GM12878 (cell line): ENCODE data around the gene SELENOK. TPM values are rescaled to one million over a fixed set of nuclear protein-coding genes. Genes with fewer than 3 reads are reported as not detected.
A peak's percentile ranks its signal among the peaks of the same experiment; 100 is the strongest.

Experiments
- ATAC-seq: fragments of 200-7000 bp; cut with Tn5 transposase; 3 replicates; pipeline ENCODE4 v1.9.1; 2020; ENCODE audit warnings: mild to moderate bottlenecking, moderate library complexity
- Bru-seq: library from RNA; stranded (reverse); fragments of 400-500 nt; gene quantifications from one replicate; lab custom pipeline; 2021; lab: Mats Ljungman, UMichigan
- BruChase-seq, 2 experiments: library from RNA; stranded (reverse); fragments of 400-500 nt; gene quantifications; one replicate each; lab custom pipeline; 2021; lab: Mats Ljungman, UMichigan
- BruUV-seq: library from RNA; stranded (reverse); fragments of 400-500 nt; replicated peaks from 2 replicates; lab custom pipeline; 2021; lab: Mats Ljungman, UMichigan
- CTCF ChIA-PET: fragments of 300-600 bp; sonication (Branson Sonifier 250); formaldehyde crosslinking; extraction: SDS; loops from one replicate; lab custom pipeline; 2021; ENCODE audit warnings: inconsistent platforms; lab: Yijun Ruan, JAX
- POLR2A ChIA-PET: fragments of 350-600 bp; formaldehyde crosslinking; extraction: SDS; loops from one replicate; lab custom pipeline; 2021; ENCODE audit warnings: inconsistent platforms; lab: Charles Lee
- RAD21 ChIA-PET: fragments of 300-600 bp; sonication (Branson Sonifier 250); formaldehyde crosslinking; loops from one replicate; lab custom pipeline; 2023; ENCODE audit warnings: antibody characterized with exemption; ENCODE audit not compliant: unreplicated experiment; lab: Charles Lee
- SMC1A ChIA-PET: fragments of 300-600 bp; sonication (Branson Sonifier 250); formaldehyde crosslinking; loops from one replicate; lab custom pipeline; 2023; ENCODE audit not compliant: unreplicated experiment, uncharacterized antibody; lab: Charles Lee
- DNase-seq: peaks from one replicate; pipeline ENCODE4 v3.0.0-alpha.2; 2011; ENCODE audit warnings: low read depth, low spot score
- FAIRE-seq: peaks from 3 replicates; lab custom pipeline; 2011; peaks lifted over from hg19 to GRCh38; lab: Jason Lieb, UNC
- H2AFZ ChIP-seq: 2 replicates; pipeline ENCODE4 v1.6.0; 2011; ENCODE audit warnings: low read depth, low read length, control low read depth; ENCODE audit not compliant: control insufficient read depth
- H3K27ac ChIP-seq: 2 replicates; pipeline ENCODE4 v1.5.1; 2011; ENCODE audit warnings: control low read depth; ENCODE audit not compliant: control insufficient read depth, insufficient read depth
- H3K27me3 ChIP-seq, 2 experiments: replicated peaks in 1 of 2; 2 replicates each; pipeline versions ENCODE4 v1.6.0 to v1.6.1; 2011; ENCODE audit warnings: low read length in 1 of 2; ENCODE audit not compliant: control insufficient read depth in 2 of 2, insufficient read depth in 2 of 2
- H3K36me3 ChIP-seq, 2 experiments: 2 replicates each; pipeline ENCODE4 v1.5.1; 2011; ENCODE audit warnings: low read length in 1 of 2; ENCODE audit not compliant: control insufficient read depth in 2 of 2, insufficient read depth in 2 of 2
- H3K4me1 ChIP-seq: 2 replicates; pipeline ENCODE4 v1.6.1; 2011; ENCODE audit warnings: mild to moderate bottlenecking, low read length, moderate library complexity, mixed read lengths; ENCODE audit not compliant: control insufficient read depth, insufficient read depth
- H3K4me2 ChIP-seq: 2 replicates; pipeline ENCODE4 v1.6.0; 2011; ENCODE audit warnings: control low read depth; ENCODE audit not compliant: control insufficient read depth, insufficient read depth
- H3K4me3 ChIP-seq: fragments of 200-600 bp; sonication (generic); 2 replicates; pipeline ENCODE4 v1.5.1; 2016
- H3K79me2 ChIP-seq: 2 replicates; pipeline ENCODE4 v1.6.0; 2011; ENCODE audit warnings: low read length; ENCODE audit not compliant: control insufficient read depth, insufficient read depth
- H3K9ac ChIP-seq: 2 replicates; pipeline ENCODE4 v1.8.0; 2011; ENCODE audit warnings: low read length, control low read depth, mixed read lengths; ENCODE audit not compliant: control insufficient read depth, insufficient read depth
- H3K9me3 ChIP-seq: replicated peaks from 3 replicates; pipeline ENCODE4 v1.5.1; 2011; ENCODE audit warnings: mild to moderate bottlenecking, low read length; ENCODE audit not compliant: control insufficient read depth, insufficient read depth
- H4K20me1 ChIP-seq: 2 replicates; pipeline ENCODE4 v1.6.0; 2011; ENCODE audit not compliant: control insufficient read depth, insufficient read depth
- CBX3 ChIP-seq: fragments of 200-600 bp; sonication (generic); IDR thresholded peaks from 2 replicates; pipeline ENCODE4 v1.6.1; 2016; ENCODE audit warnings: low read depth, borderline replicate concordance
- CBX5 ChIP-seq: sonication (generic); IDR thresholded peaks from 2 replicates; pipeline ENCODE4 v1.6.1; 2016; ENCODE audit warnings: low read depth, moderate library complexity, mild to moderate bottlenecking, inconsistent platforms
- EGR1 ChIP-seq, 2 experiments: IDR thresholded peaks; 1 replicate in 1 of 2; 2 replicates in 1 of 2; pipeline ENCODE4 v1.6.1; 2011 to 2012; ENCODE audit warnings: low read depth in 2 of 2, low read length in 2 of 2, borderline replicate concordance in 1 of 2, mild to moderate bottlenecking in 1 of 2, moderate library complexity in 1 of 2
- ETV6 ChIP-seq, 2 experiments: fragments of 450-650 bp in 1 of 2; IDR thresholded peaks in 1 of 2; conservative IDR thresholded peaks in 1 of 2; 2 replicates each; pipeline ENCODE4 v1.6.1; 2014; ENCODE audit warnings: antibody characterized with exemption in 1 of 2, borderline replicate concordance in 1 of 2, low read depth in 1 of 2, mild to moderate bottlenecking in 1 of 2, moderate library complexity in 1 of 2
- LARP7 ChIP-seq: fragments of 450-650 bp; IDR thresholded peaks from 2 replicates; pipeline ENCODE4 v1.6.1; 2017; ENCODE audit warnings: mild to moderate bottlenecking
- NR2F1 ChIP-seq: fragments of 450-650 bp; conservative IDR thresholded peaks from 2 replicates; pipeline ENCODE4 v1.6.1; 2017; ENCODE audit warnings: mild to moderate bottlenecking
- POLR2AphosphoS2 ChIP-seq: IDR thresholded peaks from 2 replicates; pipeline ENCODE4 v1.6.1; 2011; ENCODE audit warnings: low read depth, mild to moderate bottlenecking, low read length, improper control_type of control experiment, moderate library complexity
- SREBF2 ChIP-seq: IDR thresholded peaks from 2 replicates; pipeline ENCODE4 v1.6.1; 2012; ENCODE audit warnings: mild to moderate bottlenecking, low read length
- TAF1 ChIP-seq: IDR thresholded peaks from 2 replicates; pipeline ENCODE4 v1.6.1; 2011; ENCODE audit warnings: mild to moderate bottlenecking, low read depth, low read length, borderline replicate concordance
- WGBS: methylation state at CpG from one replicate; pipeline ENCODE4 v1.1.6; 2016; ENCODE audit warnings: low lambda C conversion rate; ENCODE audit not compliant: insufficient replicate concordance, insufficient coverage; ENCODE audit errors: missing lambda C conversion rate; 5-methylcytosine and 5-hydroxymethylcytosine counted together
- in situ Hi-C: fragments of 300-500 bp; cut with MboI; formaldehyde crosslinking; loops from 9 replicates; pipeline ENCODE4 v1.14.3; 2018; ENCODE audit warnings: mixed read lengths
- intact Hi-C: fragments of 100-400 bp; cut with micrococcal nuclease; formaldehyde crosslinking; loops from one replicate; pipeline ENCODE4 v1.14.2; 2022; ENCODE audit not compliant: unreplicated experiment
- long read RNA-seq, 2 experiments: library from polyadenylated mRNA; unstranded; transcript quantifications; one replicate each; pipeline ENCODE4 v2.0.0, GENCODE V29; 2019 to 2020
- polyA minus RNA-seq, 3 experiments: library from RNA; depleted of rRNA, polyadenylated mRNA; stranded (reverse); fragments of >200 nt; gene quantifications; 2 replicates each; pipeline ENCODE4 v1.2.3, GENCODE V29; 2011
- polyA plus RNA-seq, 11 experiments: library from polyadenylated mRNA; depleted of rRNA in 4 of 11; unstranded in 6 of 11; stranded (reverse) in 5 of 11; fragments of >200 nt; fragmentation: Nextera tagmentation in 4 of 11; fragmentation: Illumina TruSeq in 1 of 11; extraction: Ambion mirVana in 4 of 11; extraction: Trizol in 1 of 11; gene quantifications; 1 replicate in 1 of 11; 2 replicates in 10 of 11; pipeline versions ENCODE4 v1.2.1 to v1.2.3, GENCODE V29; 2011 to 2016; ENCODE audit warnings: inconsistent platforms in 2 of 11, missing spikeins in 2 of 11, low read depth in 1 of 11
- total RNA-seq, 4 experiments: library from RNA; depleted of rRNA in 3 of 4; stranded (reverse); fragments of >200 nt in 3 of 4; fragmentation: Illumina TruSeq in 1 of 4; extraction: Trizol in 1 of 4; gene quantifications; 2 replicates each; pipeline versions ENCODE4 v1.2.1 to v1.2.3, GENCODE V29; 2013 to 2021
- TF ChIP-seq, protein P1 (sequence below): fragments of 450-650 bp; formaldehyde crosslinking; IDR thresholded peaks from 2 replicates; pipeline ENCODE4 v1.4.0; 2020; ENCODE audit warnings: mild to moderate bottlenecking, moderate library complexity
- TF ChIP-seq, protein P2 (sequence below): fragments of 450-650 bp; IDR thresholded peaks from 2 replicates; pipeline ENCODE4 v1.6.1; 2017; ENCODE audit warnings: borderline replicate concordance

SELENOK gene
- 16.6 and 20.9 TPM in 2 replicates for total RNA-seq (2013; cell fraction: nucleolus; rRNA removed)
- total RNA-seq (2014; rRNA removed): 35.4 and 41.5 TPM in 2 replicates
- 41.1 and 42.2 TPM in 2 replicates for total RNA-seq (2014; rRNA removed; fragmentation: Illumina TruSeq; extraction: Trizol)
- 36.9 and 42.6 TPM in 2 replicates for total RNA-seq (2021)
- 76.4 TPM for polyA plus RNA-seq (2011; ENCODE audit: low read depth)
- 139 and 148 TPM in 2 replicates for polyA plus RNA-seq (2011; rRNA removed)
- 54.1 and 55.7 TPM in 2 replicates for polyA plus RNA-seq (2011; cell fraction: cytosol; rRNA removed)
- polyA plus RNA-seq (2011; cell fraction: nucleus; rRNA removed): 19.0 and 29.0 TPM in 2 replicates
- polyA plus RNA-seq (2012): 49.7 and 61.1 TPM in 2 replicates
- polyA plus RNA-seq (2014; fragmentation: Illumina TruSeq; extraction: Trizol): 53.9 and 70.1 TPM in 2 replicates
- 100 to 1,000 TPM; 245 to 322 TPM for polyA plus RNA-seq (2014; fragmentation: Nextera tagmentation; extraction: Ambion mirVana)
- 55.2 and 62.6 TPM in 2 replicates for polyA plus RNA-seq (2014; rRNA removed)
- 100 to 1,000 TPM; 171 to 174 TPM for polyA plus RNA-seq (2016; fragmentation: Nextera tagmentation; extraction: Ambion mirVana)
- polyA minus RNA-seq (2011; rRNA and poly(A)+ RNA removed): 17.6 and 32.8 TPM in 2 replicates
- polyA minus RNA-seq (2011; cell fraction: cytosol; rRNA and poly(A)+ RNA removed): 6.7 and 7.6 TPM in 2 replicates
- 13.2 and 25.4 TPM in 2 replicates for polyA minus RNA-seq (2011; cell fraction: nucleus; rRNA and poly(A)+ RNA removed)
- percentile 98 among the genes with signal in this experiment for Bru-seq, nascent RNA
- BruChase-seq, experiment 1, labeled RNA remaining after a 6-hour chase: percentile 94 among the genes with signal in this experiment
- percentile 95 among the genes with signal in this experiment for BruChase-seq, experiment 2, labeled RNA remaining after a 2-hour chase
- long read RNA-seq, experiment 1, transcript SELENOK-204 (5 exons, 1,633 nt): major isoform, 91 of 97 reads
- long read RNA-seq, experiment 1, partial matches to known transcripts: 2 of 97 reads
- long read RNA-seq, experiment 1, other reads (novel, unspliced or antisense): 4 of 97 reads
- long read RNA-seq, experiment 2, transcript SELENOK-204 (5 exons, 1,633 nt): major isoform, 265 of 274 reads
- long read RNA-seq, experiment 2, partial matches to known transcripts: 6 of 274 reads
- long read RNA-seq, experiment 2, other reads (novel, unspliced or antisense): 3 of 274 reads

DNA sequence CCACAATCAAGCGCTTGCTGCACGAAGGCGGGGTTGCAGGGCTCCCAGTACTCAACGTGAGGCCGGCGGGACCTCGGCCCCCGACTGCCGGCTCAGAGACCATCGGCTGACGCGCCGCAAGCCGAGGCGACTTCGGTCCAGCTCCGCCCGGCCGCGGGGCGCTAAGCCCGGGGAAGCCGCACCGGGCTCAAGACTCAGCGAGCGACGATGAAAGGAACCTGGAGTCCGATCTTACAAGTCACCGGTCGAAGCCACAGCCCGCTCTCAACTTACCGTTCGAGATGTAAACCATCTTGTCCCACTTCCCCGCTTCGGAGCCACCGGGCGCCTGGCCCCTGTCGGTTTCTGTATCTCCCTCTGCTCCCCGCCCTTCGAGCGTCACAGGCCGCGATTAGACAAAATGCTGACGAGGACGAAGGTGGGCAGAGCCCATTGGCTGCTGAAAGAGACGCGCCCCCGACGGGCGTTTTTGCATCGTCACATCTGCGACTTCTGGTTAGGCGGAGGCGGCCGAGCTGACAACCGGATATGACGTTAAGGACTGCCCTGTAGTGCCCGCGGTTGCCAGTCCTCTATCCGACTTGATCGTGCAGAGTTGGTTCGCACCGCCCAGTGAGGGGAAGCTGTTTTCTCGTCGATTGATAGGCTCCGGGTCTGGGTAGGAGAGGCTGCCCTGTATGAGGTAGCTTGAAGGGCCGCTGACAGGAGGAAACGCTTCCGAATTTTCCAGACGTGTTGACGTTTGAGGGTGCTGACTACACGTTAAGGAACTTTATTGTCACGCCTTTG lies at the start of gene SELENOK:
SELENOK (minus strand) TSS at position 363 of the 789 bp plus-strand sequence.
- intact Hi-C loops: no loop called here
- ChIA-PET POLR2A (interaction anchor here (0.5 to 3.1 kb wide), 9 partner anchors 9 to 640 kb away, joined by 3 to 26 read pairs (median 5); partner anchors contain the start of genes ACTR8, CHDH and IL17RB), RAD21 (interaction anchor here (1.0 to 2.0 kb wide), 7 partner anchors 8 to 158 kb away, joined by 3 to 11 read pairs (median 6); partner anchors contain the start of gene ACTR8), CTCF (interaction anchor here (0.5 to 3.6 kb wide), 4 partner anchors 9 to 46 kb away, joined by 3 to 17 read pairs (median 4); no protein-coding TSS in a partner anchor), SMC1A (interaction anchor here (0.6 to 4.1 kb wide), 11 partner anchors 9 to 545 kb away, joined by 3 to 26 read pairs (median 4); partner anchors contain the start of genes ACTR8, CHDH, DCP1A and IL17RB)
- FAIRE-seq (peak; percentile 91), DNase-seq (peak; percentile 96), ATAC-seq (peak; percentile 96)
- Histone ChIP-seq H4K20me1 (no peaks in the 10 kb centered on the region), H3K36me3 (peaks cover 0 to 4% of the 10 kb centered on the region in 2 experiments; a peak in 1 of 4 replicates), H3K9me3 (no peaks in the 10 kb centered on the region), H3K4me1 (peaks cover 22% of the 10 kb centered on the region), H3K27ac (peak within 1 kb of the TSS; percentile 95), H3K79me2 (peaks cover 44% of the 10 kb centered on the region), H2AFZ (peak within 1 kb of the TSS; percentile 98), H3K4me3 (peak within 1 kb of the TSS; percentile 89), H3K27me3 (no peaks in the 10 kb centered on the region), H3K4me2 (peak within 1 kb of the TSS; percentile 85), H3K9ac (peak within 1 kb of the TSS; percentile 97)
- in situ Hi-C loops: no loop called here
- BruUV-seq: no TSS peak
- 1% methylated on average over 71 of the region's 73 CpGs for WGBS
- TF ChIP-seq SREBF2: peak; percentile 23; the same call in 1 of the 2 replicates
- 0 out of 2 replicates have a peak, but pooled peaks have one; percentile 54 for TF ChIP-seq TAF1
- no peak for TF ChIP-seq CBX3
- peak in 1 of 2 experiments; percentile 43; a peak in 1 of 4 replicates for TF ChIP-seq ETV6 (conservative IDR thresholded peaks at IDR 0.05 in 1 of 2, IDR thresholded peaks at IDR 0.05 in 1 of 2; ENCODE audit: borderline replicate concordance in 1 of 2, low read depth in 1 of 2)
- TF ChIP-seq CBX5: 0 out of 2 replicates have a peak, but pooled peaks have one; percentile 4
- peak in 1 of 2 experiments; percentile 76; a peak in 1 of 3 replicates for TF ChIP-seq EGR1 (IDR thresholded peaks at IDR 0.05; ENCODE audit: borderline replicate concordance in 1 of 2, low read depth in 2 of 2, low read length in 2 of 2)
- TF ChIP-seq POLR2AphosphoS2: peak; percentile 85
- TF ChIP-seq, protein P1, sequence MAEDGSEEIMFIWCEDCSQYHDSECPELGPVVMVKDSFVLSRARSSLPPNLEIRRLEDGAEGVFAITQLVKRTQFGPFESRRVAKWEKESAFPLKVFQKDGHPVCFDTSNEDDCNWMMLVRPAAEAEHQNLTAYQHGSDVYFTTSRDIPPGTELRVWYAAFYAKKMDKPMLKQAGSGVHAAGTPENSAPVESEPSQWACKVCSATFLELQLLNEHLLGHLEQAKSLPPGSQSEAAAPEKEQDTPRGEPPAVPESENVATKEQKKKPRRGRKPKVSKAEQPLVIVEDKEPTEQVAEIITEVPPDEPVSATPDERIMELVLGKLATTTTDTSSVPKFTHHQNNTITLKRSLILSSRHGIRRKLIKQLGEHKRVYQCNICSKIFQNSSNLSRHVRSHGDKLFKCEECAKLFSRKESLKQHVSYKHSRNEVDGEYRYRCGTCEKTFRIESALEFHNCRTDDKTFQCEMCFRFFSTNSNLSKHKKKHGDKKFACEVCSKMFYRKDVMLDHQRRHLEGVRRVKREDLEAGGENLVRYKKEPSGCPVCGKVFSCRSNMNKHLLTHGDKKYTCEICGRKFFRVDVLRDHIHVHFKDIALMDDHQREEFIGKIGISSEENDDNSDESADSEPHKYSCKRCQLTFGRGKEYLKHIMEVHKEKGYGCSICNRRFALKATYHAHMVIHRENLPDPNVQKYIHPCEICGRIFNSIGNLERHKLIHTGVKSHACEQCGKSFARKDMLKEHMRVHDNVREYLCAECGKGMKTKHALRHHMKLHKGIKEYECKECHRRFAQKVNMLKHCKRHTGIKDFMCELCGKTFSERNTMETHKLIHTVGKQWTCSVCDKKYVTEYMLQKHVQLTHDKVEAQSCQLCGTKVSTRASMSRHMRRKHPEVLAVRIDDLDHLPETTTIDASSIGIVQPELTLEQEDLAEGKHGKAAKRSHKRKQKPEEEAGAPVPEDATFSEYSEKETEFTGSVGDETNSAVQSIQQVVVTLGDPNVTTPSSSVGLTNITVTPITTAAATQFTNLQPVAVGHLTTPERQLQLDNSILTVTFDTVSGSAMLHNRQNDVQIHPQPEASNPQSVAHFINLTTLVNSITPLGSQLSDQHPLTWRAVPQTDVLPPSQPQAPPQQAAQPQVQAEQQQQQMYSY (CRISPR knock-in tag): no peak
- TF ChIP-seq LARP7: peak; percentile 60; the same call in 1 of the 2 replicates
- TF ChIP-seq, protein P2, sequence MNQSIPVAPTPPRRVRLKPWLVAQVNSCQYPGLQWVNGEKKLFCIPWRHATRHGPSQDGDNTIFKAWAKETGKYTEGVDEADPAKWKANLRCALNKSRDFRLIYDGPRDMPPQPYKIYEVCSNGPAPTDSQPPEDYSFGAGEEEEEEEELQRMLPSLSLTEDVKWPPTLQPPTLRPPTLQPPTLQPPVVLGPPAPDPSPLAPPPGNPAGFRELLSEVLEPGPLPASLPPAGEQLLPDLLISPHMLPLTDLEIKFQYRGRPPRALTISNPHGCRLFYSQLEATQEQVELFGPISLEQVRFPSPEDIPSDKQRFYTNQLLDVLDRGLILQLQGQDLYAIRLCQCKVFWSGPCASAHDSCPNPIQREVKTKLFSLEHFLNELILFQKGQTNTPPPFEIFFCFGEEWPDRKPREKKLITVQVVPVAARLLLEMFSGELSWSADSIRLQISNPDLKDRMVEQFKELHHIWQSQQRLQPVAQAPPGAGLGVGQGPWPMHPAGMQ: no peak
- TF ChIP-seq NR2F1: no peak
